Stimulated activated CD8-positive, alpha-beta memory T cell treated with anti-CD3 and anti-CD28 coated beads, Interleukin-4, amount 100 ng/mL, for 48 hours (primary cell): Measurements from ENCODE around the gene SDF2L1.
"Not testable (repeated sequence)": the region's sequence is repeated elsewhere in the genome, so short reads cannot be mapped to it uniquely, and the experiment has no call there.

Source experiments
- DNase-seq: peaks from one replicate; pipeline ENCODE4 v3.0.0-alpha.2; 2020

The SDF2L1 gene

DNA sequence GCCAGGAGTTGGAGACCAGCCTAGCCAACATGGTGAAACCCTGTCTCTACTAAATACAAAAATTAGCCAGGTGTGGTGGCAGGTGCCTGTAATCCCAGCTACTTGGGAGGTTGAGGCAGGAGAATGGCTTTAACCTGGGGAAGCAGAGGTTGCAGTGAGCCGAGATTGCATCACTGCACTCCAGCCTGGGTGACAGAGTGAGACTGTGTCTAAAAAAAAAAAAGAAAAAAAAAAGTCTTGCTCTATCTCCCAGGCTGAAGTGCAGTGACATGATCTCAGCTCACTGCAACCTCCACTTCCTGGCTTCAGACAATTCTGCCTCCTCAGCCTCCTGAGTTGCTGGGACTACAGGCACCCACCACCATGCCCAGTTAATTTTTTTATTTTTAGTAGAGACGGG, 4.7 kb upstream of the SDF2L1 start:
- DNase-seq, result not testable (repeated sequence)

DNA sequence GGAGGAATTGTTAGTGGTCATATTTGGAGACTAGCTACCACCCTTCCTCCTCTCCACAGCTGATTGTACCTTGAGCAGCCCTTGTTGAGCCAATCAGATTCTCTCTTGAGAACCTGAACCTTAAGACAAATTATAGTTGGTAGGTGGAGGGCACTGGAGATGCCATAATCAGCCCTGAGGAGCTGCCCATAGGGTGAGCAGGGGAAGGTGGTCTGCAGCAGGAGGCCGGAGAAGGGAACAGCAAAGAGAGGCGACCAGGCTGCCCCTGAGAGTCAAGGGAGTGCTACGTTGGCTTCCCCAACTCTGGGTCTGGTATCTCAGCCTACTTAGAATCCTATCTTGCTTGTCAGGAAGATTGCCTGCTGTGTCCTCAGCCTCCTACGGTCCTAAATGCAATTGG, 2.7 kb upstream of the SDF2L1 start:
- no peak for DNase-seq

DNA sequence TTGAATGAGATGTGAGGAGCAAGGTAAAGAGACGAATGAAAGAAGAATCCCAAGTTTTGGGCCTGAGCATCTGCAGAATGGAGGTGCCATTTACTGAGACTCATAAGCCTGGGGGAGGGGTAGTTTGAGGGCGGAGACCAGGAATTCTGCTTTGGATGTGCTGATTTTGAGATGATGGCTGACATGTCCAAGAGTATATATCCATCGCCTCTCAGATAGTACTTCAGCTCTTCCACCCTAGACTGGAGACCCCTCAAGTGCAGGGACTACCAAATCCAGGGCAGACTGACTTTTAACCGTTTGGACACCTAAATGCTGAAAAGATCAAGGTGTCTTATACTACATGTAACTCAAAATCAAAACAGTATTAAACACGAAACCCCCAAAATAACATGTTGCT, 1.3 kb upstream of the SDF2L1 start:
- no peak for DNase-seq

GRCh38 chr22:21641417-21641788, 699 bp upstream of the SDF2L1 start:
- peak; percentile 40 for DNase-seq

GRCh38 chr22:21642584-21643448, 714 bp downstream of the SDF2L1 start:
- peak; percentile 81 for DNase-seq

DNA sequence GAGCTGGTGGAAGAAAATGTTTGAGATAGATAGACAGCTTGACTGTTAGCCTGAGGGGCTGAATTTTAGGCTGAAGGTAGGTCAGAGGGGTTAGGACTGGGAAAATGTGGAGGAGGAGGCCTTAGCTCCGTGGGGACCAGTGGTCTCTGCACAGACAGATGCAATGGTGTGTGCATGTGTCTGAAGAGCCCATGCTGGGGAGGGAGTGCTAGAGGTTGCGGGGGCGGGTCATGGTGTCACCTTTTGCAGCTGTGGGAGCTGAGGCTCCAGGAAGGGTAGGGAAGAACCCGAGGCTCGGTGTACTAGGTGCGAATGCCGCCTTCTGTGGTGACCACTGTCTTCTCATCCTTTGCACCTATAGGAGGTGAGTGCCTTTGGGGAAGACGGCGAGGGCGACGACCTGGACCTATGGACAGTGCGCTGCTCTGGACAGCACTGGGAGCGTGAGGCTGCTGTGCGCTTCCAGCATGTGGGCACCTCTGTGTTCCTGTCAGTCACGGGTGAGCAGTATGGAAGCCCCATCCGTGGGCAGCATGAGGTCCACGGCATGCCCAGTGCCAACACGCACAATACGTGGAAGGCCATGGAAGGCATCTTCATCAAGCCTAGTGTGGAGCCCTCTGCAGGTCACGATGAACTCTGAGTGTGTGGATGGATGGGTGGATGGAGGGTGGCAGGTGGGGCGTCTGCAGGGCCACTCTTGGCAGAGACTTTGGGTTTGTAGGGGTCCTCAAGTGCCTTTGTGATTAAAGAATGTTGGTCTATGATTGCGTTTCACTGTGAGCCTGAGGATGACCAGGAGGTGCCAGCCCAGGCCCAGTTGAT, 1.6 kb downstream of the SDF2L1 start:
- peak; percentile 38 for DNase-seq

GRCh38 chr22:21645513-21645912, 3.4 kb downstream of the SDF2L1 start:
- not testable (repeated sequence) for DNase-seq

DNA sequence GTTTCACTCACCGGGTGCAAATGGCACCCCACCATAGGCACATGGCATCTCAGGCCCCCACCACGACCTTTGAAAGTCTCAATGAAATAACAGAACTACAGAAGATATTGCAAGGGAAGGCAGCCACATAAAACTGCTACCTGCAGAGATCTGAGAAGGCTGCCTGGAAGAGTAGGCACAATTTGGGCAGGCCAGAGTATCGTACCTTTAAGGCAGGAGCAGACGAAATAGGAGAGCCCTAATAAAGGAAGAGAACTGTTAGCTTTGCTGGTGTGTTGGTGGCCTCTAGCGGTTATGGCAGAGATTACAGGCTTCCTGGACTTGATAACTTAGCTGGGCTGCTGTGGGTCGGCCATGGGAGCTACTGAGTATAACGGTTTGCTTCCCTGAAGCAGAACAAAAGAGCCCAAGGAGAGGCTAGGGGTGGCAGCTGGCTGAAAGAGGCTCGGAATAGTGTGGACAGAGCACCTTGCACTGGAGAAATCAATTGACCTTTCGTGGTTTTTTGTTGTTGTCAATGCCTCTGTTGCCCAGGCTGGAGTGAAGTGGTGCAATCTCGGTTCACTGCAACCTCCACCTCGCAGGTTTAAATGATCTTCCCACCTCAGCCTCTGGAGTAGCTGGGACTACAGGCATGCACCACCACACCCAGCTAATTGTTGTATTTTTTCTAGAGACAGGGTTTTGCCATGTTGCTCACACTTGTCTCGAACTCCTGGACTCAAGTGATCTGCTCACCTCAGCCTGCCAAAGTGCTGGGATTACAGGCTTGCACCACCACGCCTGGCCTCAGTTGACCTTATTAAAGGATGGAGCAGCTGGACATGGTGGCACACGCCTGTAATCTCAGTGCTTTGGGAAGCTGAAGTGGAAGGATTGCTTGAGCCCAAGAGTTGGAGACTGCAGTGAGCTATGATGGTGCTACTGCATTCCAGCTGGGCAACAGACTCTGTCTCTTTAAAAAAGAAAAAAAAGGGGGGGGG, 4.8 kb downstream of the SDF2L1 start:
- DNase-seq, result peak; percentile 82

GRCh38 chr22:21650280-21650679, 8.2 kb downstream of the SDF2L1 start:
- no peak for DNase-seq

DNA sequence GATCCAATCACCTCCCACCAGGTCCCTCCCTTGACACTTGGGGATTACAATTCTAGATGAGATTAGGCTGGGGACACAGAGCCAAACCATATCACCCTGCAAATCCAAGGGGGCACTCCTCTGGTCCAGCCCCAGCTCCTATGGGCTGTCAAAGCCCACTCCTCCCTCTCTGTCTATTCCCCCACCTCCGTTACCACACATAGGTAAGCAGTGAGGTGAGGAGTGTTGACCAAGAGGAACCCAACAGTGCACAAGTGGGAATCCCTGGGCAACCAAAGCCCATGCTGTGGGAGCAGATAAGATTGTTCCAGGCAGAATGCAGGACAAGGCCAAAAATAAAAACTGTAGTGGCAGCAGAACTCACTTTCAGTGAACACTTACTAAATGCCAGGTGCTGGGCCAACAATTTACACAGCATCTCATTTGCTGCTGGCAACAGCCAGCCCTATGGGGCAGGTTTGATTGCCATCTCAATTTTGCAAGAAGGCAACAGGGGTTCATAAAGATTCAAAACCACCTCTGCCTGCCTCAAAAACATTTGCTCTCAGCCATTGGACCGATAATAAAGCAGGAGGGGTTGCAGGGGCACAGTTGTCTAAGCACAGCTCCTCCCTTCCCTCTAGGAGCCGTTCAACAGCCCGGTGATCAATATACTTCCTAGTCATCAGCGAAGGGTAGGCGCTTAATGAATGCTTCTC, 8.9 kb downstream of the SDF2L1 start:
- DNase-seq, result no peak

DNA sequence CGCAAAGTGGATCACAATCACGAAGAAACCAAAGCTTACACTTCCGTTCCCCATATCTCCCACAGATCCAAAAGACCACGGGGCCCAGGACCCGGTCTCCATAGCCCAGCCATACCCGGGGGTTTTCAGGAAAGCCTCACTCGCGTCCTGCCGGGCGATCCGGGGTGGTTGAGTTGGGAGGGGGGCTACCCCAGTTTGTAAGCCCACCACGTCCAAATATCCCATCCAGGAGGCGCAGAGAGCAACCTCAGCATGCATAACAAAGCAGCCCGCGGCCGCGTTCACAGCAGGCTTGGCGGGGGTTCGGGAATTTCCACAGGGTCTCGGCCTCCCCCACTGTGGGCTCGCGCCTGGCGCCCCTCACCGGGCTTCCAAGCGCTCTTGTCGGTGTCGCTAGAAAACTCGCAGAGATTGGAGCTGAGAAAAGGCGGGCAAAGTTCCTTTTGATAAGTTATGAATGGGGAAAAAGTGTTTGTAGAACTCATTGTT, 9.5 kb downstream of the SDF2L1 start:
- DNase-seq, result no peak

GRCh38 chr22:21652010-21652546, 10.0 kb downstream of the SDF2L1 start:
- DNase-seq, result peak; percentile 93

DNA sequence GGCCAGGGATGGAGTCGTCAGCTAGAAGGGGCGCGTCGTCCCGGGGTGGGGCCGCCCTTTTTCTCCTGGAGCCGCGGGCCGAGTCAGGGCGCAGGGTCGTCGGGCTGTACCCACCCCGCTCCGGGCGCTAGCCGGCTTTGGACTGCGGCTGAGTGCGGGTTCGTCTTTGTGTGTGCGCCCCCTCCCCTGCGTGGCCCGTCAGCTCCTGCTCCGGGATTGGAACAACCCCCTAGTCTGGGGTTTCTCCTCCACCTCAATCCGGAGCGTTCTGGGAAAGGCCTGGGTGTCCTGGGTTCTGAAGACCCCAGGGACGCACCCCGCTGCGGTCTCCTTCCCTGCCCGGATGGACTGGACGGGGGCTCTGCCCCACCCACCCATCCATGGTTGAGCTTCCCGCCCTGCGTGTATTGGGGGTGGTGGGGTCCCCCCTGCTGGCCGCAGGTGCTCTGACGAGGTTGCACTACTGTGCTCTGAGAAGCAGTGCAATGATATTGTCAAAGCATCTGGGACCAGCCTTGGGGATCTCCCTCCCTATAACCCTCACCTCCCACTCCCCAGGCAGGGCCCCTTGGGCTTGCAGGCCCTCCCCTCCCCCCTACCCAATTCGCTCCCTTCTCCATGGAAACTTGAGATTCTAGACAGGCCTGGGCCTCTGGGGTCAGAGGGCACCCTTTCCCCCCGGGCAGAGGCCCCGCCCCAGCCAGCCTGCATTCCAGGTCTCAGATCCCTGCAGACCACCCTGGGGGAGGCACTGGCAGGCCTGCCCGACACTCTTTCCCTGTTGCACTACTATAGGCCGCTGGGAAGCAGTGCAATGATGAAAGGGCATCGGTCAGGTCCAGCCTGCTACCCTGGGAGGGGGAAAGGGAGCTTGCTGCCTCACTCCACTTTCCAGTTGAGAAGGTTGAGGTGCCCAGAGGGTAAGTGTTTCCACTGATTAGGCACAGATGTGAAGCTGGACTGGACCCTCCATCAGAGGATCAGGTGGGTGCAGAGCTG, 10.7 kb downstream of the SDF2L1 start:
- no peak for DNase-seq

DNA sequence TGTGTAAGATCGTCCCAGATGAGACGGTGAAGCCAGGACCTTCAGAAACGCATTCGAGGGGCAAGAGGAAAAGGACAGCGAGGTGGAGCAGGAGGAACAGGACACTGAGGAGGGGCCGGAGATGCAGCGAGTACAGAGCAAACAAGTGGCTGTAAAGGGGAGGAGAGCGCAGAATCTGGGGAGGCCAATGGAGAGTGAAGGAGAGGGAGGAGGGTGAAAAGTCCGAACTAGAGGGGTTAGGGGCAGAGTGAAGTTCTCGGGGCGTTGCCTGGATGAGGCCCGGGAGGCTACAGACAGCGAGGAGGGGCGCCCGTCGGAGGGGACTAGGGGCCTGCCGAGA, 14.9 kb downstream of the SDF2L1 start:
- peak; percentile 29 for DNase-seq

- DNase-seq, result peak; percentile 86
Measured at GRCh38 chr22:21657360-21658032, 15.4 kb downstream of the SDF2L1 start.

GRCh38 chr22:21659864-21660525, 17.9 kb downstream of the SDF2L1 start:
- no peak for DNase-seq

- DNase-seq, result no peak
Measured at GRCh38 chr22:21660904-21661303, 18.8 kb downstream of the SDF2L1 start.

DNA sequence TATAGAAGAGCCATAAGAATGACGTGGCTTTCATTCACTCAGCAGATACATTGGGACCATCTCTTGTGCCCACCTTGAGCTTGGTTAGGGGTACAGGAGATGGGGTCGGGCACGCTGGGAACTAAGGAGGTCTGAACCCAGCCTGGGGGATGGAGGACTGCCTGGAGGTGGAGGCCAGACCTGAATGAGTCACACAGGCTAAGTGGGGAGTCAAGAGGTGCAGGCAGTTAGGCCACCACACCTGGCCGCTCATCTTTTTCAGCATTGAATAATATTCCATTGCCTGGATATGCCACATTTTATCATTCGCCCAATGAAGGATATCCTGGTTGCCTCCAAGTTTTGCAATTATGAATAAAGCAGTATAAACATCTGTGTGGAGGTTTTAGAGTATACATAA, 19.9 kb downstream of the SDF2L1 start:
- DNase-seq, result no peak

GRCh38 chr22:21663738-21664137, 21.6 kb downstream of the SDF2L1 start:
- DNase-seq, result no peak
